ENCODE data around the gene RAB5B. TPM values are rescaled to one million over a fixed set of nuclear protein-coding genes. Genes with fewer than 3 reads are reported as not detected.

RAB5B gene
- total RNA-seq, 2 experiments from 2014 or later, result 21.6 to 47.2 TPM

GRCh38 chr12:55957106-55957859 is 16.6 kb upstream of the RAB5B start:
- Histone ChIP-seq H2AFZ (ENCODE audit: low read length) (no peak overlapping the region), H3K36me3 (ENCODE audit: insufficient read depth, low read length) (peaks cover 30% of the 10 kb centered on the region), H3K9me3 (ENCODE audit: low read length) (no peaks in the 10 kb centered on the region), H3K4me2 (ENCODE audit: low read length) (no peak overlapping the region), H4K20me1 (ENCODE audit: insufficient read depth, low read length) (no peaks in the 10 kb centered on the region), H3K4me3 (ENCODE audit: low read depth, low read length, poor library complexity, severe bottlenecking) (no peak overlapping the region), H3K9me2 (ENCODE audit: insufficient read depth, low read length) (no peaks in the 10 kb centered on the region), H3K27ac (ENCODE audit: low read depth, low read length, poor library complexity, severe bottlenecking) (no peak overlapping the region), H3K79me2 (ENCODE audit: insufficient read depth, low read depth, low read length) (no peaks in the 10 kb centered on the region), H3K4me1 (ENCODE audit: insufficient read depth, low read length, poor library complexity, severe bottlenecking) (no peaks in the 10 kb centered on the region)
- CTCF ChIA-PET (ENCODE audit: unreplicated experiment), result no interaction called here
- intact Hi-C loops (cut with micrococcal nuclease; ENCODE audit: unreplicated experiment), result no loop called here
- BruUV-seq (replicated peaks), result no TSS peak
- POLR2A ChIA-PET, result interaction anchor here (0.6 to 1.3 kb wide), 4 partner anchors 9 to 187 kb away, joined by 3 to 5 read pairs (median 5); partner anchors contain the start of genes ORMDL2 and SARNP
- DNase-seq (ENCODE audit: low spot score), result no peak
- no peak for TF ChIP-seq EZH2phosphoT487 (IDR thresholded peaks at IDR 0.05; ENCODE audit: borderline replicate concordance, low read depth, low read length)
- TF ChIP-seq, protein P1, sequence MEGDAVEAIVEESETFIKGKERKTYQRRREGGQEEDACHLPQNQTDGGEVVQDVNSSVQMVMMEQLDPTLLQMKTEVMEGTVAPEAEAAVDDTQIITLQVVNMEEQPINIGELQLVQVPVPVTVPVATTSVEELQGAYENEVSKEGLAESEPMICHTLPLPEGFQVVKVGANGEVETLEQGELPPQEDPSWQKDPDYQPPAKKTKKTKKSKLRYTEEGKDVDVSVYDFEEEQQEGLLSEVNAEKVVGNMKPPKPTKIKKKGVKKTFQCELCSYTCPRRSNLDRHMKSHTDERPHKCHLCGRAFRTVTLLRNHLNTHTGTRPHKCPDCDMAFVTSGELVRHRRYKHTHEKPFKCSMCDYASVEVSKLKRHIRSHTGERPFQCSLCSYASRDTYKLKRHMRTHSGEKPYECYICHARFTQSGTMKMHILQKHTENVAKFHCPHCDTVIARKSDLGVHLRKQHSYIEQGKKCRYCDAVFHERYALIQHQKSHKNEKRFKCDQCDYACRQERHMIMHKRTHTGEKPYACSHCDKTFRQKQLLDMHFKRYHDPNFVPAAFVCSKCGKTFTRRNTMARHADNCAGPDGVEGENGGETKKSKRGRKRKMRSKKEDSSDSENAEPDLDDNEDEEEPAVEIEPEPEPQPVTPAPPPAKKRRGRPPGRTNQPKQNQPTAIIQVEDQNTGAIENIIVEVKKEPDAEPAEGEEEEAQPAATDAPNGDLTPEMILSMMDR (conservative IDR thresholded peaks at IDR 0.05; ENCODE audit: low read length), result no peak

GRCh38 chr12:55963760-55964159 is 10.1 kb upstream of the RAB5B start:
- H3K4me2 ChIP-seq (ENCODE audit: low read length), result no peak overlapping the region
- ChIA-PET POLR2A (no interaction called here), CTCF (ENCODE audit: unreplicated experiment) (no interaction called here)
- no TSS peak for BruUV-seq (replicated peaks)
- DNase-seq (ENCODE audit: low spot score), result no peak
- H3K36me3 ChIP-seq (ENCODE audit: insufficient read depth, low read length), result peaks cover 10% of the 10 kb centered on the region
- 0 out of 2 replicates have a peak, but pooled peaks cover 6% of the 10 kb centered on the region for H4K20me1 ChIP-seq (ENCODE audit: insufficient read depth, low read length)
- H2AFZ ChIP-seq (ENCODE audit: low read length), result no peak overlapping the region
- no peak overlapping the region for H3K4me3 ChIP-seq (ENCODE audit: low read depth, low read length, poor library complexity, severe bottlenecking)
- intact Hi-C loops (cut with micrococcal nuclease; ENCODE audit: unreplicated experiment), result no loop called here
- no peak overlapping the region for H3K27ac ChIP-seq (ENCODE audit: low read depth, low read length, poor library complexity, severe bottlenecking)
- peaks cover 15% of the 10 kb centered on the region; the same call in 1 of the 2 replicates for H3K79me2 ChIP-seq (ENCODE audit: insufficient read depth, low read depth, low read length)
- H3K9me3 ChIP-seq (ENCODE audit: low read length), result no peaks in the 10 kb centered on the region
- TF ChIP-seq, protein P1 (conservative IDR thresholded peaks at IDR 0.05; ENCODE audit: low read length), result no peak
- TF ChIP-seq EZH2phosphoT487 (IDR thresholded peaks at IDR 0.05; ENCODE audit: borderline replicate concordance, low read depth, low read length), result no peak
- peaks cover 26% of the 10 kb centered on the region for H3K4me1 ChIP-seq (ENCODE audit: insufficient read depth, low read length, poor library complexity, severe bottlenecking)
- H3K9me2 ChIP-seq (ENCODE audit: insufficient read depth, low read length), result no peaks in the 10 kb centered on the region

- intact Hi-C loops (cut with micrococcal nuclease; ENCODE audit: unreplicated experiment), result no loop called here
- H3K9me2 ChIP-seq (ENCODE audit: insufficient read depth, low read length), result no peaks in the 10 kb centered on the region
- no peak overlapping the region for H3K4me2 ChIP-seq (ENCODE audit: low read length)
- 0 out of 2 replicates have a peak, but pooled peaks cover 6% of the 10 kb centered on the region for H4K20me1 ChIP-seq (ENCODE audit: insufficient read depth, low read length)
- H3K4me3 ChIP-seq (ENCODE audit: low read depth, low read length, poor library complexity, severe bottlenecking), result no peak overlapping the region
- no peak for DNase-seq (ENCODE audit: low spot score)
- H3K9me3 ChIP-seq (ENCODE audit: low read length), result no peaks in the 10 kb centered on the region
- no TSS peak for BruUV-seq (replicated peaks)
- POLR2A ChIA-PET, result no interaction called here
- H3K36me3 ChIP-seq (ENCODE audit: insufficient read depth, low read length), result peaks cover 22% of the 10 kb centered on the region
- no peak for TF ChIP-seq EZH2phosphoT487 (IDR thresholded peaks at IDR 0.05; ENCODE audit: borderline replicate concordance, low read depth, low read length)
- TF ChIP-seq, protein P1 (conservative IDR thresholded peaks at IDR 0.05; ENCODE audit: low read length), result no peak
- H3K79me2 ChIP-seq (ENCODE audit: insufficient read depth, low read depth, low read length), result peaks cover 15% of the 10 kb centered on the region; the same call in 1 of the 2 replicates
- peak overlapping the region; percentile 91; the same call in 1 of the 2 replicates for H2AFZ ChIP-seq (ENCODE audit: low read length)
- H3K4me1 ChIP-seq (ENCODE audit: insufficient read depth, low read length, poor library complexity, severe bottlenecking), result peaks cover 28% of the 10 kb centered on the region
- CTCF ChIA-PET (ENCODE audit: unreplicated experiment), result no interaction called here
- no peak overlapping the region for H3K27ac ChIP-seq (ENCODE audit: low read depth, low read length, poor library complexity, severe bottlenecking)
Observed at GRCh38 chr12:55965240-55965639, 8.6 kb upstream of the RAB5B start.

Measured in OCI-LY7 (cell line).